Endodermal cell (in vitro differentiated cells): Measurements from ENCODE around the gene HIPK4. TPM values are rescaled to one million over a fixed set of nuclear protein-coding genes. Genes with fewer than 3 reads are reported as not detected.

Source experiments
- DNase-seq: peaks from one replicate; pipeline ENCODE4 v3.0.0-alpha.2; 2017
- H3K27ac ChIP-seq: 2 replicates; pipeline ENCODE4 v1.5.1; 2013; ENCODE audit warnings: mild to moderate bottlenecking, low read depth, low read length, moderate library complexity
- H3K27me3 ChIP-seq: 2 replicates; pipeline ENCODE4 v1.6.1; 2013; ENCODE audit warnings: mild to moderate bottlenecking, low read length, moderate library complexity; ENCODE audit not compliant: insufficient read depth, control insufficient read depth, poor library complexity, severe bottlenecking
- H3K36me3 ChIP-seq: 2 replicates; pipeline ENCODE4 v1.7.0; 2013; ENCODE audit warnings: mild to moderate bottlenecking, low read length, moderate library complexity; ENCODE audit not compliant: control insufficient read depth, insufficient read depth
- H3K4me1 ChIP-seq: one replicate; pipeline ENCODE4 v1.7.0; 2013; ENCODE audit warnings: low read length; ENCODE audit not compliant: control insufficient read depth, insufficient read depth
- H3K4me3 ChIP-seq: 2 replicates; pipeline ENCODE4 v1.5.1; 2013; ENCODE audit warnings: mild to moderate bottlenecking, low read length, moderate library complexity
- H3K9ac ChIP-seq: 2 replicates; pipeline ENCODE4 v1.6.1; 2013; ENCODE audit warnings: mild to moderate bottlenecking, low read length, moderate library complexity; ENCODE audit not compliant: poor library complexity, severe bottlenecking; ENCODE audit errors: extremely low read depth
- H3K9me3 ChIP-seq: 2 replicates; pipeline ENCODE4 v1.6.1; 2013; ENCODE audit warnings: mild to moderate bottlenecking, low read length, moderate library complexity; ENCODE audit not compliant: control insufficient read depth
- H3K27ac Mint-ChIP-seq: 2 replicates; pipeline ENCODE4 v1.8.0; 2020; ENCODE audit warnings: mixed read lengths
- H3K27me3 Mint-ChIP-seq: 2 replicates; pipeline ENCODE4 v1.8.0; 2021; ENCODE audit warnings: mild to moderate bottlenecking, mixed read lengths; ENCODE audit not compliant: insufficient read depth
- H3K36me3 Mint-ChIP-seq: 2 replicates; pipeline ENCODE4 v1.8.0; 2020; ENCODE audit warnings: low read depth, mixed read lengths
- H3K4me1 Mint-ChIP-seq: 2 replicates; pipeline ENCODE4 v1.8.0; 2020; ENCODE audit warnings: mixed read lengths
- H3K4me3 Mint-ChIP-seq: 2 replicates; pipeline ENCODE4 v1.8.0; 2020; ENCODE audit warnings: mild to moderate bottlenecking, moderate library complexity, mixed read lengths
- H3K9me3 Mint-ChIP-seq: 2 replicates; pipeline ENCODE4 v1.8.0; 2020; ENCODE audit warnings: mild to moderate bottlenecking, mixed read lengths
- CTCF ChIP-seq: fragments of 200-600 bp; sonication (generic); conservative IDR thresholded peaks from 2 replicates; pipeline ENCODE4 v1.5.0; 2021; ENCODE audit warnings: antibody characterized with exemption, mild to moderate bottlenecking
- WGBS, 2 experiments: methylation state at CpG; one replicate each; pipeline versions ENCODE4 v1.1.5 to v1.1.7; 2013; ENCODE audit warnings: missing lambda C conversion rate in 2 of 2, mixed read lengths in 1 of 2; ENCODE audit not compliant: insufficient coverage in 1 of 2, insufficient read length in 1 of 2; 5-methylcytosine and 5-hydroxymethylcytosine counted together
- total RNA-seq, 2 donors: library from RNA; stranded (reverse); fragmentation: NEBNext Ultra II Directional in 1 of 2; extraction: Animal tissue kit (Norgen Biotek cat#: 25700) in 1 of 2; gene quantifications; 2 replicates in 1 of 2; 3 replicates in 1 of 2; pipeline ENCODE4 v1.2.1, GENCODE V29; 2021

Gene HIPK4
- total RNA-seq, 2 donors from 2014 or later: 0.31 TPM; not detected in 1

DNA sequence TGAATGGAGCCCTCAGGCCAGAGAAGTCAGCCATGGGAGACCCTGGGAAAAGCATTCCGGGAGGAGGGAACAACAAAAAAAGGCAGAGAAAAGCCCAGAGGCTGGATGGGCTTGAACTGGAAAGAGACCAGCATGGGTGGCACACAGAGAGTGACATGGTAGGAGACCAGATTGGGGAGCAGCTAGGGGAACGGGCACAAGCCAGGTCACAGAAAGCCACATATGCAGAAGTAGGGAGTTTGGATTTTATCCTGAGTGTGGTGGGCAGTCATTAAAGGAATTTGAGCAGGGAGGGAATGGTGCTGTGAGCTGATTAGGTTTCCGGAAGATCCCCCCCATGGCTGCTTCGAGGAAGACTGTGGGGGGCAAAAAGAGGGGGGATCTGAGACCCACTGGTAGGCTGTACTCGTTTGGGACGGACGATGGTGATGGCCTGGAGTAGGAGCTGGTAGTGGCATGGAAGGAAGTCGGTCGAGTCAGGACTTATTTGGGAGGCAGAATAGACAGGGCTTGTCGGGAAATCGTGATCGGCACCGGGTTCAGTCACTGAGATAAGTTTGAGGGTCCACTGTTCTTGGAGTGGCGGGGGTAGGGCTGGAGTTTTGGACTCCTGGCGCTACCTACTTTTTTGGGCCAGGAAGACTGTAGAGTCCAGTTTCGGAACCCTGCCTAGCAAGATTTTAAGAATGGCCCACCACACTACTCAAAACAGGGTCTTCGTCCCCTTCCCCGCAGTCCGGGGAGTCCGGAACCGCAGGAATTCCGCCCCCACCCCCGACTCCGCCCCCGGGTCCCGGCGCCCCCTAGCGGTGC lies 34.9 kb upstream of the HIPK4 start:
- H3K9ac ChIP-seq: peak overlapping the region; percentile 66
- H3K9me3 ChIP-seq: no peaks in the 10 kb centered on the region
- H3K4me3 Mint-ChIP-seq: peak overlapping the region; percentile 88
- H3K9me3 Mint-ChIP-seq: no peaks in the 10 kb centered on the region
- TF ChIP-seq CTCF: no peak
- peaks cover 10% of the 10 kb centered on the region for H3K4me1 Mint-ChIP-seq
- WGBS, 2 experiments: 0 to 3% methylated on average over 13 to 28 of the region's 28 CpGs
- H3K36me3 ChIP-seq: peaks cover 10% of the 10 kb centered on the region
- peak; percentile 70 for DNase-seq
- H3K36me3 Mint-ChIP-seq: peaks cover 5% of the 10 kb centered on the region
- H3K27me3 Mint-ChIP-seq: peaks cover 1% of the 10 kb centered on the region
- H3K27ac Mint-ChIP-seq: peak overlapping the region; percentile 97
- H3K27me3 ChIP-seq: no peaks in the 10 kb centered on the region
- H3K27ac ChIP-seq: peak overlapping the region; percentile 95
- H3K4me1 ChIP-seq: no peaks in the 10 kb centered on the region
- H3K4me3 ChIP-seq: peak overlapping the region; percentile 95

GRCh38 chr19:40423938-40424337 lies 34.0 kb upstream of the HIPK4 start:
- peaks cover 1% of the 10 kb centered on the region for H3K27me3 Mint-ChIP-seq
- Histone ChIP-seq H3K4me3 (no peak overlapping the region), H3K9me3 (no peaks in the 10 kb centered on the region), H3K27me3 (no peaks in the 10 kb centered on the region), H3K9ac (no peak overlapping the region), H3K27ac (no peak overlapping the region), H3K4me1 (no peaks in the 10 kb centered on the region), H3K36me3 (peaks cover 10% of the 10 kb centered on the region)
- H3K36me3 Mint-ChIP-seq: peaks cover 5% of the 10 kb centered on the region
- WGBS, 2 experiments: 75 to 95% methylated on average over 1 to 4 of the region's 6 CpGs
- no peak overlapping the region for H3K4me3 Mint-ChIP-seq
- H3K9me3 Mint-ChIP-seq: no peaks in the 10 kb centered on the region
- no peak for DNase-seq
- no peak overlapping the region for H3K27ac Mint-ChIP-seq
- no peak for TF ChIP-seq CTCF
- peaks cover 10% of the 10 kb centered on the region for H3K4me1 Mint-ChIP-seq

GRCh38 chr19:40422748-40423566 lies 33.0 kb upstream of the HIPK4 start:
- 94 to 98% methylated on average over 25 to 31 of the region's 31 CpGs for WGBS, 2 experiments
- H3K9me3 Mint-ChIP-seq: no peaks in the 10 kb centered on the region

More at GRCh38 chr19:40422748-40423566, 33.0 kb upstream of the HIPK4 start:
- Mint-ChIP-seq H3K27ac (no peak overlapping the region), H3K4me1 (peaks cover 10% of the 10 kb centered on the region), H3K36me3 (peaks cover 5% of the 10 kb centered on the region), H3K4me3 (no peak overlapping the region), H3K27me3 (peaks cover 1% of the 10 kb centered on the region)
- Histone ChIP-seq H3K27me3 (no peaks in the 10 kb centered on the region), H3K4me3 (no peak overlapping the region), H3K27ac (no peak overlapping the region), H3K4me1 (no peaks in the 10 kb centered on the region), H3K9me3 (no peaks in the 10 kb centered on the region), H3K9ac (no peak overlapping the region), H3K36me3 (peaks cover 10% of the 10 kb centered on the region)
- peak; percentile 53 for DNase-seq
- no peak for TF ChIP-seq CTCF
